ENCODE results near the gene AZU1.
A peak's percentile ranks its signal among the peaks of the same experiment; 100 is the strongest.
"Not testable (repeated sequence)": the region's sequence is repeated elsewhere in the genome, so short reads cannot be mapped to it uniquely, and the experiment has no call there.

Gene AZU1

GRCh38 chr19:835210-835810 lies 7.7 kb downstream of the AZU1 start:
- H3K4me1 ChIP-seq = no peaks in the 10 kb centered on the region
- no peak for TF ChIP-seq CTCF (IDR thresholded peaks at IDR 0.05)
- no peak overlapping the region for H2AFZ ChIP-seq
- H3K36me3 ChIP-seq (ENCODE audit: control insufficient read depth, insufficient read depth, low read length) = no peaks in the 10 kb centered on the region
- no peaks in the 10 kb centered on the region for H3K27me3 ChIP-seq (ENCODE audit: control insufficient read depth, insufficient read depth, low read length)
- no peak overlapping the region for H3K4me3 ChIP-seq (ENCODE audit: low read depth, low read length)
- H3K9ac ChIP-seq = no peak overlapping the region
- H3K27ac ChIP-seq = no peak overlapping the region
- no peak overlapping the region for H3K4me2 ChIP-seq (ENCODE audit: low read length)
- no peaks in the 10 kb centered on the region for H3K9me3 ChIP-seq (ENCODE audit: control insufficient read depth, low read length)
- H3K79me2 ChIP-seq = no peaks in the 10 kb centered on the region

- Histone ChIP-seq H3K9ac (no peak within 1 kb of the TSS), H3K4me1 (peaks cover 7% of the 10 kb centered on the region), H3K4me2 (ENCODE audit: low read length) (no peak within 1 kb of the TSS), H2AFZ (no peak within 1 kb of the TSS), H3K27ac (no peak within 1 kb of the TSS), H3K4me3 (ENCODE audit: low read depth, low read length) (no peak within 1 kb of the TSS), H3K9me3 (ENCODE audit: control insufficient read depth, low read length) (no peaks in the 10 kb centered on the region), H3K27me3 (ENCODE audit: control insufficient read depth, insufficient read depth, low read length) (no peaks in the 10 kb centered on the region), H3K36me3 (ENCODE audit: control insufficient read depth, insufficient read depth, low read length) (no peaks in the 10 kb centered on the region), H3K79me2 (no peaks in the 10 kb centered on the region)
- no peak for TF ChIP-seq CTCF (IDR thresholded peaks at IDR 0.05)
These were observed 13.0 kb downstream of the AZU1 start, which contains the start of gene PRTN3 for GRCh38 chr19:840519-841206. PRTN3 (plus strand) TSS chr19:840999; CDS start chr19:841009, 10 bp downstream.

- not testable (repeated sequence) for H3K36me3 ChIP-seq (ENCODE audit: control insufficient read depth, insufficient read depth, low read length); H3K27me3 ChIP-seq (ENCODE audit: control insufficient read depth, insufficient read depth, low read length); H3K4me1 ChIP-seq; H3K79me2 ChIP-seq; H3K9me3 ChIP-seq (ENCODE audit: control insufficient read depth, low read length); H3K27ac ChIP-seq; H3K4me2 ChIP-seq (ENCODE audit: low read length); H3K4me3 ChIP-seq (ENCODE audit: low read depth, low read length); H2AFZ ChIP-seq; H3K9ac ChIP-seq
These were observed 15.2 kb downstream of the AZU1 start for GRCh38 chr19:842802-843179.

- Histone ChIP-seq H3K4me3 (ENCODE audit: low read depth, low read length) (peak overlapping the region; percentile 14), H3K9ac (no peak overlapping the region), H3K36me3 (ENCODE audit: control insufficient read depth, insufficient read depth, low read length) (no peaks in the 10 kb centered on the region), H3K9me3 (ENCODE audit: control insufficient read depth, low read length) (no peaks in the 10 kb centered on the region), H3K79me2 (no peaks in the 10 kb centered on the region), H3K27ac (no peak overlapping the region), H3K4me2 (ENCODE audit: low read length) (peak overlapping the region; percentile 66), H3K4me1 (peaks cover 7% of the 10 kb centered on the region), H3K27me3 (ENCODE audit: control insufficient read depth, insufficient read depth, low read length) (no peaks in the 10 kb centered on the region), H2AFZ (peak overlapping the region; percentile 34)
- no peak for TF ChIP-seq CTCF (IDR thresholded peaks at IDR 0.05)
These were observed 15.7 kb downstream of the AZU1 start for GRCh38 chr19:843180-843835.

- Histone ChIP-seq H3K36me3 (ENCODE audit: control insufficient read depth, insufficient read depth, low read length) (no peaks in the 10 kb centered on the region), H3K4me3 (ENCODE audit: low read depth, low read length) (peak overlapping the region; percentile 14), H2AFZ (peak overlapping the region; percentile 34), H3K27ac (no peak overlapping the region), H3K4me2 (ENCODE audit: low read length) (peak overlapping the region; percentile 66), H3K9me3 (ENCODE audit: control insufficient read depth, low read length) (no peaks in the 10 kb centered on the region), H3K27me3 (ENCODE audit: control insufficient read depth, insufficient read depth, low read length) (no peaks in the 10 kb centered on the region), H3K79me2 (no peaks in the 10 kb centered on the region), H3K9ac (no peak overlapping the region), H3K4me1 (peaks cover 7% of the 10 kb centered on the region)
- TF ChIP-seq CTCF (IDR thresholded peaks at IDR 0.05) = no peak
These were observed 16.4 kb downstream of the AZU1 start for GRCh38 chr19:843836-844545.
